Stimulated activated CD8-positive, alpha-beta memory T cell treated with anti-CD3 and anti-CD28 coated beads, Interleukin-7, amount 100 ng/mL, for 48 hours (primary cell): ENCODE data around the gene LMBR1L.

Experiments
- DNase-seq, 2 donors: peaks; one replicate each; pipeline ENCODE4 v3.0.0-alpha.2; 2020; ENCODE audit warnings: low read depth in 1 of 2; ENCODE audit errors: extremely low read depth in 1 of 2

Gene LMBR1L

DNA sequence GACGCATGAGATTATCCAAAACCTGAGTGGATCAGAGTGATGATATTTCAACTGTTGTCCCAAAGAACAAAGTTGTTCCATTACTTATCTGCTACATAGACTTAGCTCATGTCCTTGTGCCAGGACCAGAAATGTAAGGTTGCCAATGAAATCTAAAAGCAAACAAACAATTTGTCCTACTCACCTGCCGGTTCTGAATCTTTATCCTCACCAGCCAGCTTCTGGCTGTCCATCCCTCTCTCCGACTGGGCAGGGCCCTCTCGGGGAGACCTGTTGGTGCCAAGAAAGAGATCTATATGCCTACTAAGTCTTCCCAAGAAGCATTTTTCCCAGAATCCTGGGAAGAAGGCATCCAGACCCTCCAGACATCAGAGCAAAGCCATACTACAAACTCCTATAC is 55.6 kb downstream of the LMBR1L start:
- no peak for DNase-seq

DNA sequence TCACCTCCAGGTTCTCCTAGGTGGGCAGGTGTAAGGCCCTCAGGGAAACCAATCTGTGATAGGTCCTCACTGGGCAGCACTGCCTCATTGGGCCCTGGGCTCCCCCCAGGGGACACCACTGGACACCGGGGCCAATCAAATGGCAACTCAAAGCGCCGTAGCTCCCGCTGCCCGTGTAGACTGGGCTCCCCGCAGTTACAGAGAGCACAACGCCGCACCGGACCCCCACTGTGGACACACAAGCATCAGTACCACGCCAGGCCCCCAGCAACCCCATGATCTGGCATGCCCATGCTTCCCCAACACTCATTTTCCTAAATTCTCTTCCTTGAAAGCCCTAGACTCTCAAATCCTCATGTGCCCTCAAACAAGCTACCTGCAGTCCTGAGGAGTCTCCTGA is 56.1 kb downstream of the LMBR1L start:
- DNase-seq, result no peak

DNA sequence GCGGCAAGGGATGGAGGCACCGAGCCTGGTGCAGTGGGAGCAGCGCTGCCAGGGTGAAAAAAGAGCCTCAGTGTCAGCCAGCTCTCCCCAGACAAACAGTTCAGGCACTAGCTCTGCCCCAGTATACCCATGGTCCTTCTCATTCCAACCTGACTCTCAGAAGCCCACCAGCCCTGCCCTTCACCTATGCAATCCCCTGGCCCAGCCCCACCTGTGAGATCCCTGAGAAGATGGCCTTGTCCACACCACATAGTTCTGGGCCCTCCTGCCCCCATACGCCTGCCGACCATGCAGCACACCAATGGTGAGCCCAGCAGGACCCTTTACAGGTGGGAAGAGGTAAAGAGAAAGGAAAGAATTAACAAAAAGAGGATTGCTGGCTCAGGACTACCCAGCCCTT is 56.6 kb downstream of the LMBR1L start:
- DNase-seq, result no peak

DNA sequence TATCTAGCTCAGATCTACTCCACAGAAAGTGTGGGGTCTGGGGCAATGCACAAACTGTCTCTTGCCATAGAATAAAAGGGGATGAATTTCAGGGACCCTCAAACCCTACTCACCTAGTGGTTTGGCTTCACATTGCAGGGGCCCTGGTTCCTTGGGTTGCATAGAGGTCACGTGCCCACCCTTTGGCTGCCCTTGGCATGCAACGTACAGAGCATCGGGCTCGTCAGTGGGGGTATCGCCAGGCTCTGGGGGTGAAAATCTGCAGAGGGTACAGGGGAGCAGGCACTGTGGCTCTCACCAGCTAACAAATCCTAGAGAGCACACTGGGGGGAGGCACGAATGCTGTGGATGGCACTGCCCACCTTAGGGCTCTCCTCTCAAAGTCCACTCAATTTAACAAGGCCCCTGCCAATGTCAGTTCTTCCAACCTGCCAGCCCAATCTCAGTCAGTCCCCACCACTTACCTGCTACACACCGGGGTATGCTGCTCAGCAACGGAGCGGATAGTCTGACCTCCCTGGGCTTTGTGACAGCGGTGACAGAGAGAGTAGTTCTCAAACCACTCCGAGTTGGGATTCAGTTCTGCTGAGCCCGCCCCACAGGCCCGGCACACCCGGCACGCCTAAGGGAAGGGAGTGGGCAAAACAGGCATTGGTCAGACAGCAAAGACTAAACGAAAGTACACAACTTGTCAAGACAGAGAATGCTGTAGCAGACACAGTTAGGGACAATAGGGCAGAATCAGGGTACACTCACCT is 58.0 kb downstream of the LMBR1L start:
- no peak for DNase-seq

DNA sequence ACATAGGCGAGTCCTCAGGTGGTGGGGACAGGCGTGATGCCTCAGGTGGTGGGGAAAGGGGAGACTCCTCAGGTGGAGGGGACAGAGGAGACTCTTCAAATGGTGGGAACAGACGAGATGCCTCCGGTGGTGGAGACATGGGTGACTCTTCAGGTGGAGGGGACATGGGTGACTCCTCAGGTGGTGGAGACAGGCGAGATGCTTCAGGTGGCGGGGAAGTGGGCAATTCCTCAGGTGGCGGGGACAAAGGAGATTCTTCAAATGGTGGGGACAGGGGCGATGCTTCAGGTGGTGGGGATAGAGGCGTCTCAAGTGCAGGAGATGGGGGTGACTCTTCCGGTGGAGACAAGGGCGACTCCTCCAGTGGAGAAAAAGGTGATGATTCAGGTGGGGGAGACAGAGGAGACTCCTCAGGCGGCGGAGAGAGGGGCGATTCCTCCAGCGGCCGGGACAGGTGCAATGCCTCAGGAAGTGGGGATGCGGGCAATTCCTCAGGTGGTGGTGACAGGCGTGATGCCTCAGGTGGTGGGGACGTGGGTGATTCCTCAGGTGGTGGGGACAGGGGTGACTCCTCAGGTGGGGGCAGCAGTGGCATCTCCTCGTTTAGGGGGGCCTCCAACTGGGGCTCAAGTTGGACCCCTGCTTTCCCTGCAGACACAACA is 58.7 kb downstream of the LMBR1L start:
- DNase-seq, result no peak

DNA sequence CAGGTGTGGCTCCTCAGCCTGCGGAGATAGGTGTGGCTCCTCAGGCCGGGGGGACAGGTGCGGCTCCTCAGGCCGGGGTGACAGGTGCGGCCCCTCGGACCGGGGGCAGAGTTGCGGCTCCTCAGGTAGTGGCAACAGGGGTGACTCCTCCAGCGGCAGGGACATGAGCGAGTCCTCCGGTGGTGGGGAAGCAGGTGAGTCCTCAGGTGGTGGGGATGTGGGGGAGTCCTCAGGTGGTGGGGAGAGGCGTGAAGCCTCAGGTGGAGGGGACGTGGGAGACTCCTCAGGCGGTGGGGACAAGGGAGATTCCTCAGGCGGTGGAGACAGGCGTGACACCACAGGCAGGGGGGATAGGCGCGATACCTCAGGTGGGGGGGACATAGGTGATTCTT is 59.3 kb downstream of the LMBR1L start:
- DNase-seq, result no peak

DNA sequence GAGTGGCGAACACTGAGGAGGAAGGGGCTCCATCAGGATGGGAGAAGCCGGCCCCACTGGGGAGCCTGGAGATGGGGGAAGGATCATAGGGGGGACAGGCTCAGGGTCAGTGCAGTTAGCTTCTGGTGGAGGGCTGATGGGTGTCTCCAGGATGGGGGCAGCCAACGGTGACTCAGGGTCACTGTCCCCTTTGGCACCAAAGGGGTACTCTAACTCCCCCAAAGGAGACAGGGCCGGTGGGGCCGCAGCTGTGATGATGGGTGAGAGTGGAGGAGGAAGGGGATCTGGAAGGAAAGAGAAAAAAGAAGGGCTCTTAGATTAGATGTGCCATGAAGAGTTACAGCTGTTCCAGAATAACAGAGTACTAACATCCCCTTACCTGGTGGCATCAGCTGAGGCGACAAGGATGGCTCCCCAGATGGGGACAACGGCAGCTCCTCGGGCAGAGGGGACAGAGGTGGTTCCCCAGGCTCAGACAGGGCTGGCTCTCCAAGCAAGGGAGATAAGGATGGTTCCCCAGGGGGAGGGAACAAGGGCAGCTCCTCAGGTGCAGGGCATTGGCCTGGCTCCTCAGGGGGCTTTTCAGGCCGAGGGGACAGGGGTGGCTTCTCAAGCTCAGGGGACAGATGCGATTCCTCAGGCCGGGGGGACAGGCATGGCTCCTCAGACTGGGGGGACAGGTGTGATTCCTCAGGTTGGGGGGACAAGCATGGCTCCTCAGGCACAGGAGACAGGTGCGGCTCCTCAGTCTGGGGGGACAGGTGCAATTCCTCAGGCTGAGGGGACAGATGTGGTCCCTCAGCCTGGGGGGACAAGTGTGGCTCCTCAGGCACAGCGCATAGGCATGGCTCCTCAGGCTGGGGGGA is 59.9 kb downstream of the LMBR1L start:
- no peak for DNase-seq

DNA sequence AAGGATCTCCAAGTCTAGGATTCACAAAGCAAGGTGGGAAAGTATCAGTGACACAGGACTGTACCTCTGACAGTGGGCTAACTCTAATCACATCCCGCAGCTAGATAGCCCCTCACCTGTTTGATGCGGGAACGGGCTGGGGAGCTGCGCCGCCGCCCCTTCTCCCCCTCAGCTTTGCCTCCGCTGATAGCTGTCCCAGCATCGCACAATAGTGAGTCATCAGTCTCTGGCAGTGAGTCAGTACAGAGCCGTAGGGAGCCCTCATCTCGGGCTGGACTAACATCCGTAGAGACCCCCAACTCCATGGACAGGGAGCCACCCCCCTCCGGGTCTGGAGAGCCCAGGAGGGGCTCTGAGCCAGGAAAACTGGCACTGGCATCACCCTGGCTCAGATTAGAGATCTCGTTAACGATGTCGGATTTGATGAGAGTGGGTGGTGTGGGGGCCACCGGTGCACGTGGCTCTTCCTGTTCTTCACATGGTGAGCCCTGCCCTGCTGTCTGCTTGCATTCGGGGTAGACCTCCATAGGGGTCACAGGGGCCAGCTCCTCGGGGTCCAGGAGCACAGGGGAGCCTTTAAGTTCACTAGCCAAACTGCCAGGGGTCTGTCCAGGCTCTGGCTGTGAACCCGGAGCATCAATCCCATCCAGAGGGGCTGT is 61.0 kb downstream of the LMBR1L start:
- DNase-seq, result no peak

DNA sequence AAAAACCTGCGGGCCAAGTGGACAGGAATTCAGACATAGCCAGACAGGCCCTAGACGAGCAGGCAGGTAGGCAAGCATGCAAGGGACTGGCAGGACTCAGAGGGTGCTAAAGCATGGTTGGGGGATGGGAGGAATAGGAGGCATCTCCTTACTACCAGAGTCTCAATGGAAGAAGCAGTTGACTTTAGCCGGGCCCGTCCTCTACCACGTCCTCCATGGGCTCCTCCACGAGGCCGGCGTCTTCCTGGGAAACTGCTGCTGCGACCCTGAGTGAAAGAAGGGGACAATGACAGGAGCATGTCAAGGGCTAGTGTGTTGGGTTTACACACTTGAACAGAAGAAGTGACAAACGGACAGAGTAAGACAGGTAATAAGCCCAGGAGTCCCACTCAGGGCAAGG is 61.7 kb downstream of the LMBR1L start:
- DNase-seq, result no peak
